NCI-H1092 (cell line): Measurements from ENCODE around the gene DDIAS.
"Not testable (repeated sequence)": the region's sequence is repeated elsewhere in the genome, so short reads cannot be mapped to it uniquely, and the experiment has no call there.

Source experiments
- DNase-seq: peaks from one replicate; lab custom pipeline; 2025; lab: John Stamatoyannopoulos, UW

The DDIAS gene

GRCh38 chr11:82890936-82891335, 10.6 kb upstream of the DDIAS start:
- no peak for DNase-seq

- DNase-seq, result no peak
Observed at GRCh38 chr11:82892611-82893169, 8.8 kb upstream of the DDIAS start.

- DNase-seq, result no peak
Observed at GRCh38 chr11:82895437-82896091, 6.0 kb upstream of the DDIAS start.

GRCh38 chr11:82896183-82896582, 5.4 kb upstream of the DDIAS start:
- DNase-seq, result no peak

GRCh38 chr11:82898241-82898640, 3.3 kb upstream of the DDIAS start:
- no peak for DNase-seq

GRCh38 chr11:82899186-82899820, 2.2 kb upstream of the DDIAS start:
- no peak for DNase-seq

- DNase-seq, result no peak
Observed at GRCh38 chr11:82899957-82900276, 1.6 kb upstream of the DDIAS start.

GRCh38 chr11:82900277-82901164, 1.0 kb upstream of the DDIAS start, which contains the start of gene PRCP:
TSS of gene PRCP (minus strand) at chr11:82900430. CDS start at chr11:82900402, 28 bp downstream.
- peak; percentile 69 for DNase-seq

- no peak for DNase-seq
Observed at GRCh38 chr11:82901922-82902485, 468 bp downstream of the DDIAS start.

GRCh38 chr11:82902880-82903279, 1.3 kb downstream of the DDIAS start:
- DNase-seq, result no peak

- DNase-seq, result no peak
Observed at GRCh38 chr11:82903843-82904586, 2.5 kb downstream of the DDIAS start.

- no peak for DNase-seq
Observed at GRCh38 chr11:82906236-82906635, 4.7 kb downstream of the DDIAS start.

GRCh38 chr11:82906931-82907330, 5.4 kb downstream of the DDIAS start:
- no peak for DNase-seq

- no peak for DNase-seq
Observed at GRCh38 chr11:82907371-82907770, 5.8 kb downstream of the DDIAS start.

- DNase-seq, result no peak
Observed at GRCh38 chr11:82908311-82908710, 6.8 kb downstream of the DDIAS start.

- no peak for DNase-seq
Observed at GRCh38 chr11:82909015-82909640, 7.6 kb downstream of the DDIAS start.

GRCh38 chr11:82919786-82920185, 18.2 kb downstream of the DDIAS start:
- DNase-seq, result not testable (repeated sequence)

- DNase-seq, result not testable (repeated sequence)
Observed at GRCh38 chr11:82920227-82920626, 18.7 kb downstream of the DDIAS start.

GRCh38 chr11:82922396-82923173, 21.0 kb downstream of the DDIAS start:
- not testable (repeated sequence) for DNase-seq

GRCh38 chr11:82924522-82925224, 23.1 kb downstream of the DDIAS start:
- no peak for DNase-seq
